Activated CD4-positive, alpha-beta T cell treated with anti-CD3 and anti-CD28 coated beads, Interleukin-2, Interleukin-4, amounts not matched to agents 100 ng/mL and 50 ng/mL, durations not matched to agents 16 hours and 8 hours (primary cell): ENCODE measurements around the gene FAM170B.

Experiments
- DNase-seq: peaks from one replicate; pipeline ENCODE4 v3.0.0-alpha.2; 2020; ENCODE audit warnings: low spot score

The FAM170B gene

DNA sequence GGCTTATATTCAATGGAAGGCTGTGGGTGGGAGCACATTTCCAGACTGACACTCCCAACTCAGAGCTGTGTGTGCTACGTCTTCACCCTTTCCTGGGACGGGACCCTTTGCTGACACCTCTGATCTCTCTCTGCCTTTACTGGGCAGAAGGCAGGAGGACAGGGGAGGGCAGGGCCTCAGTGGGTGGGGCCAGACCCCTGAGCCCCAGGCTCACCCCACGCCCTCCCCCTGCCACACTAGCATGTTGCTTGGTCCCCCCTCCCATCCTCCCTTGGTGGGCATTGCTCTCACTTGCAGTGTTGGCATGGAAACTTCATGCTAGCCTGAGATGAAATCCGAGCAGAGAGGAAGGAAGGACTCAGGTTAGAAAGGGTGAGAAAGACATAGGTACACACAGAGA, 36.0 kb upstream of the FAM170B start:
- DNase-seq, result no peak

DNA sequence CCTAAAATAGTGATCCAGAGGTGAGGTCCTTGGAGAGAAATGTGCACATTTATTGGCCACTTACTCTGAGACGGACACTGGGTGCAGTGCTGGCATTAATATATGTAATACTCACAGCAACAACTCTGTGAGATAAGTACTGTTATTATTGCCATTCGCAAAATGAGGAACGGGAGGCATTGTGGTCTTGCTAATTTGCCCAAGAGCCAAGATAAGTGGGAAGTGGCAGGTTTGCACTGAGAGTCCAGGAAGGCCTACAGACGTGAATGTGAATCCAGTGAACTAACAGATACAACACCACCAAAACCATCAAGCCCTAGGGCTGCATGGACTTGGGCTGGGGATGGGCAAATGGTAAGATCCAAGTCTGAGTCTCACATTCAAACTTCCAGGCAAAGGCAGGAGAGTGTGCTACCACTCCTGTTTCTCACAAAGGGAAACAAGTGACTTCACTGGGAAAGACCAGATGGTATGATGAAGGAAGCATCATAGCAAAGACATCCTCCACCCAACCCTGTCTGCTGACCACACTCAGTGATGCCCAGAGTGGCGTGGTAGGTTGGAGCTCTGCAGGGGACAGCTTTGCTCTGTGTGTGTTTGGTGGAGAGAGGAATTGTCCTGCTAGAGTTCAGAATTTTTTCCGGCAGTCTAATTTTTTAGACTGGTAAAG, 35.1 kb upstream of the FAM170B start:
- DNase-seq, result no peak

DNA sequence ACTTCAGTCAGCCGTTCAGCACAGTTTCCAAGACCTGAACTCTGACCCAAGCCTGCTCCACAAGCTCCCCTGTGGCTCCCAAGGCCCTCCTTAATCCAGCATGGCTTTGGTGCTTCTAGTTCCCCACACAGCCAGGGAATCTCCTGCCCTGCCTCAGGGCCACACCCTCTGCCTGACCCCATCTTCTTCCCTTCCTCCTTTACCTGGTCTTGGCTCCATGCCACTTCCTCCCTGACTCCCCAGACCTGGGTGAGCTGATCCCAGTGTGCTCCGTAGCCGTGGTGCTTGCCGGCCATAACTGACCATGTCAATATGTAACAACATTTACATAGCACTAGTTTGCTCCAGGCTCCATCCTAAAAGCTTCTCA, 34.3 kb upstream of the FAM170B start:
- DNase-seq, result no peak

DNA sequence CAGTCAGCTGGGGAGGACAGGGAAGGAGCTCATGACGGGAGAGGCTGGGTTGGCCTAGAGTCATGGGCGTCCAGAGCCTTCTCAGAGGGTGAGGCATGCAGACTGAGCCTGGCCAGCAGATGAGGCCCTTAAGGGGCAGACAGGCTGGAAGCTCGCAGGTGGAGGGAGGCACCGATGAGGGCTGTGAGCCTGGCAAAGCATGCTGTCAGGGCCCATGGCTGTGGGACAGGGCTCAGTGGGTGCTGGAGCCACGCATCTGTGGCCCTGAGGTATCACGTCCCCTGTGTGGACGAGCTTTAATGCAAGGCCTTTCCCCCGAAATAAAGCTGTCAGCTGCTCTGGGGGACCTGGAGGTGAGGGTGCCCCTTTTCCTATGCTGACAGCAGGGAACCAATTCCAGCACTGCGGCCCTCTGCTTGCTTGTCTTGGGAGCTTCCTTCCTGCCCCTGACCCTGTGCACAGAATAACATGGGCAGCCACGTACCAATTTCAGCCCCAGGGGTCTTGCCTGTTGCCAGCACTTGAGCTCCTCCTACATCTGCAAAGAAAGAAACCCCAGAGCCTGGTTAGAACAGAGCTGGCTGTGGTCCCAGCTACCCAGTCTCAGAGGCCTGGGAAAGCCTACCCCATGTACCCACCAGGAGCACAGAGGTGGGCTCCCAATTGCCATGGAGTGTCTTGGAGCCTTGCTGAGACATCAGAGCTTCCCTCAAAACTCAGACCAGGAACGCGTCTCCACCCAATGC, 33.8 kb upstream of the FAM170B start:
- DNase-seq, result no peak

DNA sequence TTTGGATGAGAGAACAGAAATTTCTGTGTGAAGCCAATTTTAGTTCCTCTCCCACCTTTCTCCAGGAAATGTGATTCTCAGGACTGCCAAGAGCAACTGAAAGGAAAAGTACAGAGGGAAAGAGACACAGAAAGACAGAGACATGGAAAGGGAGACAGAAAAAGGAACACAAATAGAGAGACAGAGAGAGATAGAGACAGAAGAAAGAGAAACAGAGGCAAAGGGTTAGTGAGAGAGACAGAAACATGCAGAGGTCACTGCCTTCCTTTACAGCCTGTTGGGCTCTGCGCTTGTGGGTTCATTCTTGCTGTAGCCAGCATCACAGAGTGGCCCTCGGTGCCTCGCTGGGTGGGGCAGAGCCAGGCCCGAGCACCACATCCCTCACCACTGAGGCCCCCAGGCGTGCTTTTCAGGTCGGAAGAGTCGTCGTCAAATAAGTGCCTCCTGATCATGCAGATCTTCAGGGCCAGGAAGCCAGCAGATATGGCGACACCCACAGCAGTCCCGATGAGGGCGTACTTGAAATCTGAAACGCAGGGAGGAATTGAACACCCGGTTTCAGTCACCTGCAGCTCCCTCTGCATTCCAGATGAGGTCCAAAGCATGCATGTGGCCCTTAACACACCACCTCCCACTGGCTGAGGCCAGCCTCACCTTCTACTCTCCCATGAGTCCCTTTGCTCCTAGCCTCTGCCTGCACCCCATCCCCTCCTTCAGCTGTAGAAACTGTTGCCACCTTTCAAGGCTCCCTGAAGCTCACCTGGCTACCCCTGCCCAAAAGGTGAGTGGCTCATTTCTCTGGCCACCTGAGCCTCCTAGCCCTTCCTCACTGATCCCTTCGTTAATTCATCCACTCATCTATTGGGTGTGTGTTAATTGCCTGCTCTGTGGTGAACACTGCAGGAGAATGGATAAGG, 32.9 kb upstream of the FAM170B start:
- no peak for DNase-seq

DNA sequence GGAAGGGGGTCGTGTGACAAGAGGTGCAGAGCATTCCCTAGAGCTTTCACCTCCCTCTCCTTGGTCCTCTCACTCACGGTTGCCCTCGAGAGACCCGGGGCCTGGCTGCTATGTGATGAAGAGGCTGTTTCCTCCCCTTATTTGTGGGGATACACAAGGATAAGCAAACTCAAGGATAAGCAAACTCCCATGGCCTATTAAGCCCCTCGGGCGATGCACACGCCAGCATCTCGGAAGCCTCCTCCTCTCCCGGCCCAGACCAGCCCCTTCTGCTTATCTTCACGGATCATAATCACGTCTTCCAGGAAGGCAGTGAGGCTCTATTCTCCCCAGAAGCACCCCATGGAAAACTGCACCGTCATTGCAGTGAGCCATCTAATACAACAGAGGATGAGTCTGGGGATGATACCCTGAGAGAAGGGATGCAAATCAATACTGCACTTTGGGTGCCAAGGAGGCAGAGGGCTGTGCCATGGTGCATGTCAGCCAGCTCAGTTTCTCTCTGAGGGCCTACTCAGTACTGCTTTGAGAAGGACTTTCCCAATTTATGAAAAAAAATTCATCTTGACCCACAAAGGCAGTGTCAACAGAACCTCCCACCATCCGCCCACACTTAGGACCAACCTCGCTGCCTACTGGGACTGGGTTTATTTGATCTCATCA, 32.1 kb upstream of the FAM170B start:
- DNase-seq, result no peak

DNA sequence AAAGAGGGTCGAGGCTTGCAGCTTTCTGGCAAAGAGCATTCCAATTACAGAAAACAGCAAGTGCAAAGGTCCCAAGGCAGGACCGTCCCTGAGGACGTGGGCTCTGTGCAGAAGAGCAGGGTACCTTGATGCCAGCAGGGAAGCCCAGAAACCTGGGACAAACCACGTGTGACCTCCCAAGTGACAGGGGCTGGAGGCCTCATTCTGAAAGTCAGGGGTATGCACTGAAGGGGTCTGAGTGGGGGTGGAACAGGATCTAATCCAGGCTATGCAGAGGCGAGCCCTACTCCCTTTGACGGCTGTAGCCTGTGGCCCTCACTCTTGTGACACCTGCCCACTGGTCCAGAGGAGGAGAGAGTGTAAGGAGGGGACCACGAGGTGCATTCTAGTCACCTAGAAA, 31.4 kb upstream of the FAM170B start:
- DNase-seq, result no peak

DNA sequence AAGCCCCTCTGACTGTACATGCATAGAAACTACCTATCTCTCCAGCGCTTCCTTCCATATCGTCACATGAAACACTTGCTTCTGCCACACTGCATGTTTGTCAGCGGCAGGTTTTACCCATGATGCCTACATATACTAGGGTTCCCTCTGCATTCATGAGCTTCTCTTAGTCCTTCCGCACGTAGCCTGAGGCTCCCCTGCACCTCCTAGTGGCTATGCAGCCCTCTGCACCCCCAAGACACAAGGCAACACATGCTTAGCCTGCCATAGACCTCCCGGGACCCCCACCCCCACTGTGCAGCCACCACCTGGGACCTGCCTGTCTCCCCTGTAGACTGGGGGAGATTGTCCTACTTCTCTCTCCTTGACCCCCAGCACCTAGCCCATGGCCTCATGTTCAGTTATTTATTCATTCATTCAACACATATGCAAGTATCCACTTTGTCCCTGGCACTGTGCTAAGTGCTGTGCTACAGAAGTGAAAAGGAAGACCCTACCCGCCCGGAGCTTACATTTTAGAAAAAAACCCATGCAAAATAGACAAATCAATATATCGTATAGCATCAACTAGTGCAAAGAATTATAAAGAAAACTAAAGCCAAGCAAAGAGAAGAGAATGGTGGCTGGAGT, 30.9 kb upstream of the FAM170B start:
- peak; percentile 56 for DNase-seq

DNA sequence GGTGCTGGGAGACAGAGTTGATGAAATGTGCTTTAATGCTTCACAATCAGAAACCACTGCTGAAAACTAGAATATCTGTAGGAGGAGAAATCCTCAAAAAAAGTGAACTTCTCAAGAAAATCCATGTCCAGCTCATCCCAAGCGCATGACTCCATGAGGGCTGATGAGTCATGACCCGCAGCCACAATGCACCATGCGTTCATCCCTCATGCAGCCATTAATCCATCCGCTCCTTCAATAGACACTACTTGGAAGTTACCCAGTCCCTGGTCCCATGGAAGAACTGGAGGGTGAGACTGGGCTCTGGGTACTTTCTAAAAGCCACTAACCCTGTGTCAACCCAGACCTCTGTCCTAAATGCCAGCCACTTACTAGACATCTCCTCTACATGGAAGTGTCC, 29.9 kb upstream of the FAM170B start:
- no peak for DNase-seq

DNA sequence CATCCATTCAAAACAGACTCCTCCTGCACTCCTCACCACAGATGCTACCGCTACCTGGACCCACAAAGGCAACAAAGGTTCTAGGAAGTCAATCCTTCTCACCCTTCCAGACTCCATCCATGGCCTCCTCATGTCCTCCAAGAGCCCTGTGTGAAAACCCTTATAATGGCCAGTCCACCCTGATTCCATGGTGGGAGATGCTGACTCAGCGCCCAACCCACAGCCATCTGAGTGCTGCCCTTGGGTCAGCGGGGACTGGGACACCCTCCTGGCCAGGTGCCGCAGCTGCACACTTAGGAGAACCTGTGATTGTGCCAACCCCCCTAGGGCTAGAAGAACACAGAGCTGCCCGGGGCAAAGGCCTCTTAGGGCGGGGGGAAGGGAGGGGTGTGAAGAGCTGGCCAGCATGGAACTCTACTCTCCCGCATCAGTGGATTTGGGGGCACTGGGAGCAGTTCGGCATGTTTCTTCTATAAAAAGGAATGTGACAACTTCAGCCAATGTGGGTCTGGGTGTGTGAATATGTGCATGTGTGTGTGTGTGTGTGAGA, 29.0 kb upstream of the FAM170B start:
- no peak for DNase-seq

DNA sequence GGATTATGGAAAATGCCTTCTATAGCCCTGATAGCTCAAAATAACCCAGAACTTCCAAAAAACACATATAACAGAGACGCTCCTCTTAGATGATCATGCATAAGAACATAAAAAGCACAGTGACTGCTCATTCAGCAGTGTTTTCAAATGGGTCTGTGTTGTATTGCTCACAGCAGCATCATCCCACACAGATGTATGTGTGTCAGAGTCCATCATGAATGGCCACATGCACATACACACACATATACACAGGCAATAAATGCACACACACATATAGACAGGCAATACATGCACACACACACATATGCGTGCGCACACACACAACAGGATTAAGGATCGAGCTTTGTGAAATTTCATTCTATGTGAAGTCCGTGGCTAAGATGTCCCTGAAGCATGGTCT, 28.2 kb upstream of the FAM170B start:
- no peak for DNase-seq

DNA sequence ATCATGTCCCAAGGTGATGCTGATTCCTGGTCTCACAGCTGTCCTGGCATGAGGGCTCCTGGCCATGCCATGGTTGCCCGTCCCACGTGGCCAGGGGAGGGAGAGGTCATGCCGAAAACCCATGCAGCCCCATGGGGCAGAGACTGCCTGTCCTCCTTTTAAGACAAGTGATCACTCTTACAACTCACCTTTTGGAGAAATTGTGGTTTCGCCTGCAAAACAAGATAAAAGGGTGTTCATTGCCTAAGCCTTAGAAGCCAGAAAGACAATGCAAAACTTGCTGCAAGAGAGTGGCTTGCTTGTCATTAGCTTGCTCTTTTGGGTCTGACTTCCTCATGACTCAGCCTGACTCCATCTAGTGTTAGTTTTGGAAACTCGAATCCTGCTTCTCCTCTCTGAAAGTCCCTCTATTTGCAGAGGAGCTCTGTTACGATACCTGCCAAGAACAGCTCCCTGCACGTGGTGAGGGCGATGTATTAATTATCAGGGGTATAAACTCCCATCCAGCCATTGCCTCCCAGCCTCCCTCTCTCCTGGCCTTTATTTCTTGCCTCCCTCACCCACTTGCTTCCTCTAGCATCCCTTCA, 27.7 kb upstream of the FAM170B start:
- no peak for DNase-seq

DNA sequence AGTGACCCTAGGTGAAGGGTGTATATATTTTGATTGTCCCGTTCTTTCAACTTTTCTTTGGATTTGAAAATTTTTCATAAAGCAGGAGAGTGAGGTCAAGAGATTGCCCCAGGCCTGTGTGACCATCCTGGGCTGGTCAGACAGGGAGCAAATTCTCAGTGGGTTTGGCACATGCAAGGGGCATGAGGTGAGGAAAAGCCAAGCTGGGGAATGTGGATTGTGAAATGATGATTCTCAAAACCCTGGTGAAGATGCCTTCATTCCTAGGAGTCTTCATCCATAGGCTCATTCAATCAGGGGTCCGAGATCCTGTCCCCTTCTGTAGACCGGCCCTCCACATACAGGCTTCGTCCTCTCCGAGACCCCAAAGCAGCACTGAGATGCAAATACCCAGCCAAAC, 27.0 kb upstream of the FAM170B start:
- DNase-seq, result no peak

DNA sequence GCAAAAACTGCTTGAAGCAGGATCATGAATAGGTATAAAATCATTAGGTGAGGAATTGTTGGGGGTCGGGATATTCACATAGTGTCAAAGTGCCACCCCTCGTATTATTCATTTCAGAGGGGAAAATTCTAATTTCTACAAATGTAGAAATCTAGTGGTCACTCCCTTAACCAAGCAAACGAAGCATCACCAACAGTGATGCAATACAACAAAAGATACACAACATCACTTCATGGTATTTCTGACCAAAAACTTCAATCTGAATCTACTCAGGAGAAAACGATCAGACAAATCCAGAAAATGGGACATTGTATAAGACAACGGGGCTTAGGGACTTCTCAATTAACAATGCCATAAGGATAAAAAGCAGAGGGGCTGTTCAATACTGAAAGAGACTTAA, 26.3 kb upstream of the FAM170B start:
- no peak for DNase-seq

DNA sequence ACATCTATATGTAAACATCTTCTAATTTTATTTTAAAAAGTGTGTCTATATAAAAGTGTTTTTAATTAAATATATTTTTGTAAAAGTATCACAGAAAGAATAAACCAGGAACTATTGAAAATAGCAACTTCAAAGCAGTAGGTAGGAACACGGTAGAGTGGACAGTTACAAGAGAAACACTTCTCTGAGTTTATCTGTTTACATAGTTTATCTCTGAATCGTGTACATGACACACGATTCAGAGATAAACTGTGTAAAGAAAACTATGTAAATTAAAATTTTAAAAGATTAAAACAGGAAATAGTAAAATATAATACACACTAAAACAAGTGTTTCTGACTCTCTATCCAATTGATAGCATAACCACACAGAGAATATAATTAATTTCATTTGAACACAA, 25.1 kb upstream of the FAM170B start:
- DNase-seq, result no peak

DNA sequence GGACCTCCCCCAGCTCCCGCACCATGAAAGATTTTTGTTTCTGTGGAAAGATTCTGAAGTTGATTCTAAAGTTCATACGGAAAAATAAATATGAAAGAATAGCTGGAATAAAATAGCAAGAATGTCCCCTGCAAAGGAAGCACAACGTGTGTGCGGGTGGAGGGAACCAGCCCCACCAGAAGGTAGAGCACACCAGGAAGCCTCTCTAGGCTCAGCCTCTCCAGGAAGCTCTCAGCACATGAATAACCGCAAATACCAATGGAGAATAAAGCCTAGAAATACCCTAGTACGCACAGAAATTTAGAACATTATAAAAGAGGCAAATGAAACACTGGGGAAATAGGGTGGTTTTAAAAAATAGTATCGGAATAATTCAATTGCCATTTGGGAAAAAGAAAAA, 24.6 kb upstream of the FAM170B start:
- no peak for DNase-seq

DNA sequence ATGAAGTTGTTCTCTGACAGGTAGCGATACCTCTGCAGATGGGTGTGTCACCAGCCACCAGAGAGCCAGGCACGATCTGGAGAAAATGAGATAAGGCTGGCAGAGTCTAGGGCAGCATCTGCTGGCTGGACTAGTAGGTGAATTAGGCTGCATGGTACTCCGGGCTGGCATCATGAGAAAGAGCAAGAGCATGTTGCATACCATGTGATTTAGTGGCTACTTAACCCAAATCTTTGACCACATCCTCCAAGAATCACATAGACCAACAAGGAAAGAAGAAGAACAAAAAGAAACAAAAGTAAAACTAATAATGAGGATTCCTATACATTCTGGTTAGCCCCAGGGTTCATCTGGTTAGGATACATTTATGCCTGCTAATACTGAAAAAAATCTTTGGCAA, 23.4 kb upstream of the FAM170B start:
- no peak for DNase-seq

DNA sequence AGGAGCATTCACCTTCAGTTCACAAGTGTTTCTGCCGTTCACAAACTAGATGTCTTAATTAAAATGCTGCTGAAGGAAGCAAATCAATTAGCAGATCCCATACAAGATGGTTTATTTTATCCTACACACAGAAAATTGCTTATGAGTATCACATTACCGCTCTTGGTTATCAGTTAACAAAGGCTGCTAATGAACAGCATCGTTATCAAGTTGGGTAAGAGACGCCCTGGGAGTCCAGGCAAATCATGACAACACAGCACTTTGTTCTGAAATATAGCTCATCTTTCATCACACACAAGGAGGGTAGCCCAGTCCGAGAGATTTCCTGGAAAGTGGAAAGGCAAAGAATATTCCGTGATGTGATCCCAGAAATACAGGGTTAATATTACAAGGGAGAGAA, 20.8 kb upstream of the FAM170B start:
- DNase-seq, result no peak

DNA sequence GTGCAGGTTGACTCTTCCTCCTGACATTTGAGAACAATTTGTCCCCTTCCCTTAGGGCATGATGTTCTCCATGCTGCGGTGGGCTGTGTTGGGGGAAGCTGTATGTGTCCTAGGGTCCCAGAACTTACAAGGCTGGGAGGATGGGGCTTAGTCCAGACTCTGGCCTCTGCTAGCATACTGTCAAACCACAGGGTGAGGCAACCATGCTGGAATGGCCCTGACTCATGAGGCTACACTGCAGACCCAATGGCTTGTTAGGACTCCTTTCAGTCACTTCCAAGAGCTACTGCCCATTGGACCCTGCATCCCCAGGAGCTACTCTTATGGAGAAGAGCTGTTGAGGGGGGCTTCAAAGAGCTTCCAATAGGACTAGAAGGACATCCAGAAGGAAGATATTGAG, 20.1 kb upstream of the FAM170B start:
- no peak for DNase-seq

DNA sequence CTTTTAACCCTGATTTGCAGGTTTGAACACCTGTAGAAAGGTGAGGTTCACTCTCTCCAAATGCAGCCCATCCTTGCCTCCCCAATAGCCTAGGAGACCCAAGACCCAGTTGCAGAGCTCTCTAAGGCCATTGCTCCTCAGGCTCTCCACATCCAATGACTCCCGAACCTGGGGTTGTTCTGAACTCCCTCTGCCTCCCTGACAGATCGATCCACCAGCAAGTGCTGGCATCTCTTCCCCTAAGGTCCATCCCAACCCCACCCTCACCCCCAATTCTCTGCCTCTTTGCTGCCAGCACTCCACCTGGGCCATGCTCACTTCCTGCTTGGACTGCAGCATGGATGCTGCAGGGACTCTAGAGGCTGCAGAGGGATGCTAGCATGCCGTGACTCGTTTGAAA, 19.3 kb upstream of the FAM170B start:
- no peak for DNase-seq

DNA sequence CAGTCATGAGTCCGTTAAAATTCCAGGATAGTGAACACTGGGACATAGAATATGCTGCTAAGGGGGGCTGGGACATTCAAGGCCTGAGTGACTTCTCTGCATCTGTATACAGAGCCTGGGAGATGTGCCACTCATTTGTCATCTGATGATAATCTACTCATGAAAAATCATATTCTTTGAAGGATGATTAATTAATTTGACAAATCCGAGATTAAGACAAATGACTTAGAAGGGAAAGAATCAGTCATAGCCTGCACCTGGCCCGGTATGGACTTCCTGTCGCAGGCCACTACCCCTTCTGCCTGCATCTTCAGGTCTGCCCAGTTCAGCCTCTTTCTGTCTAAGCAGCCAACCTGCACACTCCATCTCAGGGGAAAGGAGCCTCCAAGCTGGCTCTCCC, 18.8 kb upstream of the FAM170B start:
- DNase-seq, result no peak
